Activated CD8-positive, alpha-beta T cell treated with anti-CD3 and anti-CD28 coated beads, Interleukin-2, amount 10 ng/mL, durations not matched to agents 7 days and 5 days (primary cell): ENCODE data around the gene NALCN. TPM values are rescaled to one million over a fixed set of nuclear protein-coding genes. Genes with fewer than 3 reads are reported as not detected.

Source experiments
- ATAC-seq: fragments of 150-1000 bp; cut with Tn5 transposase; one replicate; pipeline ENCODE4 v1.10.0; 2021; ENCODE audit warnings: moderate library complexity
- CTCF ChIA-PET: fragments of 350-600 bp; sonication (Branson Sonifier 250); formaldehyde crosslinking; loops from one replicate; lab custom pipeline; 2021; ENCODE audit warnings: antibody characterized with exemption; lab: Charles Lee
- POLR2A ChIA-PET: fragments of 350-600 bp; sonication (Branson Sonifier 250); formaldehyde crosslinking; loops from one replicate; lab custom pipeline; 2021; ENCODE audit warnings: antibody characterized with exemption; lab: Charles Lee
- DNase-seq: peaks from one replicate; pipeline ENCODE4 v3.0.0-alpha.2; 2020
- H3K27ac Mint-ChIP-seq: one replicate; pipeline ENCODE4 v1.8.0; 2021; ENCODE audit warnings: mild to moderate bottlenecking, mixed read lengths
- H3K27me3 Mint-ChIP-seq: one replicate; pipeline ENCODE4 v1.8.0; 2021; ENCODE audit warnings: low read depth, mixed read lengths
- H3K36me3 Mint-ChIP-seq: one replicate; pipeline ENCODE4 v1.8.0; 2021; ENCODE audit warnings: low read depth, mixed read lengths
- H3K4me1 Mint-ChIP-seq: one replicate; pipeline ENCODE4 v1.8.0; 2021; ENCODE audit warnings: low read depth, mixed read lengths
- H3K4me3 Mint-ChIP-seq: one replicate; pipeline ENCODE4 v1.8.0; 2021; ENCODE audit warnings: mild to moderate bottlenecking, mixed read lengths
- H3K9me3 Mint-ChIP-seq: one replicate; pipeline ENCODE4 v1.8.0; 2022; ENCODE audit warnings: mixed read lengths; ENCODE audit not compliant: insufficient read depth
- total RNA-seq, 2 experiments: library from RNA; stranded (reverse); gene quantifications; one replicate each; pipeline ENCODE4 v1.2.3, GENCODE V29; 2021

The NALCN gene
- total RNA-seq, 2 experiments from 2014 or later: not detected

- no peak for DNase-seq
- Mint-ChIP-seq H3K27me3 (peaks cover 4% of the 10 kb centered on the region), H3K4me3 (no peak overlapping the region), H3K9me3 (no peaks in the 10 kb centered on the region), H3K36me3 (no peaks in the 10 kb centered on the region), H3K4me1 (peaks cover 2% of the 10 kb centered on the region), H3K27ac (no peak overlapping the region)
- CTCF ChIA-PET: no interaction called here
- POLR2A ChIA-PET: interaction anchor here (0.6 kb wide), 1 partner anchor 336 kb away, joined by 3 read pairs; no protein-coding TSS in a partner anchor
- ATAC-seq: no peak
These were observed 8.2 kb downstream of the NALCN start for GRCh38 chr13:101408154-101408553.

DNA sequence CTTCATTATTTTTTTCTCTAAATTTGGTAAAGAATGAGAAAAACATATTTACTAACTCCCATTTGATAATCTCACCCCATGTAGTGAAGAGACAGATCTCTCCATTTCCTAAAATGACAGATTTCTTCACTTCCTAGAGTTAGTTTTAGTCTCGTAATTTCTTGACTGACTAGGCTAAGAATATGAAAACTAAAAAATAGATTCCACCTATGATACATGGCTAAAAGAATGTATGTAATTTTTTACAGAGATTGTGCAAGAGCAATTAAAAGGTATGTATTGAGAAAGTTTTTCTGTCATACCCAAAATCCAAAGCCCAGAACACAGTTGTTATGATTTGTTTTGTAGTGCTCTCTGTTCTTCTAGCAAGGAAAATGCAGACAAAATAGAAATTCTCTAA is 9.5 kb downstream of the NALCN start:
- H3K27me3 Mint-ChIP-seq: peaks cover 2% of the 10 kb centered on the region
- H3K36me3 Mint-ChIP-seq: no peaks in the 10 kb centered on the region
- H3K4me3 Mint-ChIP-seq: no peak overlapping the region
- DNase-seq (no peak), ATAC-seq (no peak)
- CTCF ChIA-PET: no interaction called here
- POLR2A ChIA-PET: no interaction called here
- H3K4me1 Mint-ChIP-seq: peaks cover 2% of the 10 kb centered on the region
- H3K27ac Mint-ChIP-seq: no peak overlapping the region
- H3K9me3 Mint-ChIP-seq: no peaks in the 10 kb centered on the region

- no peak for DNase-seq
- no peak for ATAC-seq
- POLR2A ChIA-PET: no interaction called here
- Mint-ChIP-seq H3K4me1 (peaks cover 2% of the 10 kb centered on the region), H3K27ac (no peak overlapping the region), H3K4me3 (no peak overlapping the region), H3K36me3 (no peaks in the 10 kb centered on the region), H3K27me3 (no peaks in the 10 kb centered on the region), H3K9me3 (no peaks in the 10 kb centered on the region)
- CTCF ChIA-PET: no interaction called here
These were observed 15.1 kb downstream of the NALCN start for GRCh38 chr13:101401196-101401595.

DNA sequence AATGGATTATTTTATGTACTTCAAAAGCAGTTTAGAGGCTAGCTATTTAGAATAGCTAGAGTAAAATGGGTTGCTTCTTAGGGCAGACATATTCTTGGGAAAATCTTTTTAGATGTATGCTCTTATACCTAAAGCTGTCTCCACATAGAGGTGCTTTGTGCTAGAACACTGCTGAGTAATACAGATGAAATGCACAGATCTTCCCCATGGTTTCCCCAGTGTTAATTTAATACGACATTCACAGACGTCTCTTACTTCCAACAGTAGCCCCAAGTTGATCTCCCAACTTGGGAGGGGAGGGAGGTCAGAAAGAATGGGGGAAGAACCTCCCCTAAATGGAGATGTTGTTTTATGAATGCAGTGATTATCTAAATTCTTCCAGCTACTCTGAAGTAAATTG is 16.9 kb downstream of the NALCN start:
- Mint-ChIP-seq H3K4me3 (no peak overlapping the region), H3K4me1 (no peaks in the 10 kb centered on the region), H3K9me3 (no peaks in the 10 kb centered on the region), H3K27me3 (no peaks in the 10 kb centered on the region), H3K27ac (no peak overlapping the region), H3K36me3 (no peaks in the 10 kb centered on the region)
- CTCF ChIA-PET: no interaction called here
- POLR2A ChIA-PET: no interaction called here
- no peak for DNase-seq
- ATAC-seq: no peak

- H3K36me3 Mint-ChIP-seq: no peaks in the 10 kb centered on the region
- DNase-seq (no peak), ATAC-seq (no peak)
- H3K9me3 Mint-ChIP-seq: no peaks in the 10 kb centered on the region
- CTCF ChIA-PET: no interaction called here
- H3K4me3 Mint-ChIP-seq: no peak overlapping the region
- H3K4me1 Mint-ChIP-seq: no peaks in the 10 kb centered on the region
- no peaks in the 10 kb centered on the region for H3K27me3 Mint-ChIP-seq
- H3K27ac Mint-ChIP-seq: no peak overlapping the region
- POLR2A ChIA-PET: no interaction called here
These were observed 17.4 kb downstream of the NALCN start for GRCh38 chr13:101398920-101399319.

GRCh38 chr13:101398191-101398590 is 18.1 kb downstream of the NALCN start:
- Mint-ChIP-seq H3K27me3 (no peaks in the 10 kb centered on the region), H3K27ac (no peak overlapping the region), H3K36me3 (no peaks in the 10 kb centered on the region), H3K4me1 (no peaks in the 10 kb centered on the region), H3K4me3 (no peak overlapping the region), H3K9me3 (no peaks in the 10 kb centered on the region)
- DNase-seq: no peak
- ATAC-seq: no peak
- CTCF ChIA-PET: no interaction called here
- POLR2A ChIA-PET: no interaction called here

DNA sequence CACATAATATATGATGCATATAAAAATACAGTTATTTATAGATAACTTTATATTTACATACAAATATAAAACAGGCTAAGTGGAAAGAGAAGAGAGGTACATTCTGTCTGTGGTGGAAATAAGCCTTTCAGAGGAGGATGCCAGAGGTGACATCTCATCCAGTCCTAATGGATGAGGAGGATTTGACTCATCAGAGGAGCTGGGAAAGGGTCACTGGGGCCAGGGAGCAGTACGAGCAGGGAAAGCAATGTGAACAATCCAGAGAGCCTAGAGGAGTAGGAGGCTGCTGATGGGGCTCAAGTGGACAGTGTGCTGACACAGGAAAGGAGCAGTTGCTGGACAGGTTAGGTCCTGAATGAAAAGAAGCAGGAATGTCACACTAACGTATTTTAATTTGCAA is 18.6 kb downstream of the NALCN start:
- ChIA-PET CTCF (no interaction called here), POLR2A (no interaction called here)
- no peaks in the 10 kb centered on the region for H3K27me3 Mint-ChIP-seq
- no peaks in the 10 kb centered on the region for H3K9me3 Mint-ChIP-seq
- H3K27ac Mint-ChIP-seq: no peak overlapping the region
- no peaks in the 10 kb centered on the region for H3K4me1 Mint-ChIP-seq
- no peak for ATAC-seq
- H3K36me3 Mint-ChIP-seq: no peaks in the 10 kb centered on the region
- DNase-seq: no peak
- no peak overlapping the region for H3K4me3 Mint-ChIP-seq

- CTCF ChIA-PET: no interaction called here
- POLR2A ChIA-PET: no interaction called here
- Mint-ChIP-seq H3K4me3 (no peak overlapping the region), H3K9me3 (no peaks in the 10 kb centered on the region), H3K4me1 (no peaks in the 10 kb centered on the region), H3K27me3 (no peaks in the 10 kb centered on the region), H3K27ac (no peak overlapping the region), H3K36me3 (no peaks in the 10 kb centered on the region)
- ATAC-seq (no peak), DNase-seq (no peak)
These were observed 21.7 kb downstream of the NALCN start for GRCh38 chr13:101394605-101395004.

- DNase-seq (no peak), ATAC-seq (no peak)
- H3K9me3 Mint-ChIP-seq: no peaks in the 10 kb centered on the region
- no peaks in the 10 kb centered on the region for H3K36me3 Mint-ChIP-seq
- CTCF ChIA-PET: no interaction called here
- no peaks in the 10 kb centered on the region for H3K27me3 Mint-ChIP-seq
- no peak overlapping the region for H3K4me3 Mint-ChIP-seq
- POLR2A ChIA-PET: no interaction called here
- no peaks in the 10 kb centered on the region for H3K4me1 Mint-ChIP-seq
- no peak overlapping the region for H3K27ac Mint-ChIP-seq
These were observed 23.2 kb downstream of the NALCN start for GRCh38 chr13:101393140-101393539.

- CTCF ChIA-PET: no interaction called here
- POLR2A ChIA-PET: no interaction called here
- H3K27ac Mint-ChIP-seq: no peak overlapping the region
- H3K27me3 Mint-ChIP-seq: no peaks in the 10 kb centered on the region
- no peaks in the 10 kb centered on the region for H3K4me1 Mint-ChIP-seq
- H3K36me3 Mint-ChIP-seq: no peaks in the 10 kb centered on the region
- no peaks in the 10 kb centered on the region for H3K9me3 Mint-ChIP-seq
- no peak overlapping the region for H3K4me3 Mint-ChIP-seq
- ATAC-seq: no peak
- no peak for DNase-seq
These were observed 25.8 kb downstream of the NALCN start for GRCh38 chr13:101390461-101390860.

GRCh38 chr13:101384929-101385328 is 31.4 kb downstream of the NALCN start:
- DNase-seq: no peak
- ChIA-PET POLR2A (no interaction called here), CTCF (no interaction called here)
- Mint-ChIP-seq H3K4me1 (no peaks in the 10 kb centered on the region), H3K27me3 (no peaks in the 10 kb centered on the region), H3K36me3 (no peaks in the 10 kb centered on the region), H3K9me3 (no peaks in the 10 kb centered on the region), H3K4me3 (no peak overlapping the region), H3K27ac (no peak overlapping the region)
- no peak for ATAC-seq

DNA sequence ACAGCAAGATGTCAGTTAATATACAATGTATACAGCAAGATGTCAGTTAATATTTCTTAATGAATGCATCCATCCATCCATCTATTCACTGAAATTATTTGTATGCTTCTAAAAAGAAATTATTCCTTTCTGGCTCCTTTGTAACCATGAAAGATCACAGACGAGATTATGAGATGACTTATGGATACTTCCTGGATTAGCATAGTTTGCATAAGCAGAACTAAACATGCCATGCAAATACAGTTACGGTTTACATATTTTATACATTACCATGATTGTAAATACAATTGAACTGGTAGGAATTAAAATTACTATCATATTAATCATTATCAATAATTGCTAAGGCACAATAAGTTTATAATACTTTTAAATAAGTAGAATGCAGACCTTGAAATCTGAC is 32.7 kb downstream of the NALCN start:
- no peaks in the 10 kb centered on the region for H3K36me3 Mint-ChIP-seq
- no peaks in the 10 kb centered on the region for H3K9me3 Mint-ChIP-seq
- no peaks in the 10 kb centered on the region for H3K4me1 Mint-ChIP-seq
- ChIA-PET CTCF (no interaction called here), POLR2A (no interaction called here)
- no peak overlapping the region for H3K4me3 Mint-ChIP-seq
- no peaks in the 10 kb centered on the region for H3K27me3 Mint-ChIP-seq
- no peak for DNase-seq
- H3K27ac Mint-ChIP-seq: no peak overlapping the region
- no peak for ATAC-seq

GRCh38 chr13:101382701-101383100 is 33.6 kb downstream of the NALCN start:
- Mint-ChIP-seq H3K4me1 (no peaks in the 10 kb centered on the region), H3K36me3 (no peaks in the 10 kb centered on the region), H3K4me3 (no peak overlapping the region), H3K27me3 (no peaks in the 10 kb centered on the region), H3K27ac (no peak overlapping the region), H3K9me3 (no peaks in the 10 kb centered on the region)
- ChIA-PET CTCF (no interaction called here), POLR2A (no interaction called here)
- DNase-seq: no peak
- no peak for ATAC-seq
